ENCODE data around the gene PIP4P1. TPM values are rescaled to one million over a fixed set of nuclear protein-coding genes. Genes with fewer than 3 reads are reported as not detected.
A peak's percentile ranks its signal among the peaks of the same experiment; 100 is the strongest.

PIP4P1 gene
- total and polyA plus RNA-seq, 4 donors = 22.2 to 46.7 (median 31.5) TPM

DNA sequence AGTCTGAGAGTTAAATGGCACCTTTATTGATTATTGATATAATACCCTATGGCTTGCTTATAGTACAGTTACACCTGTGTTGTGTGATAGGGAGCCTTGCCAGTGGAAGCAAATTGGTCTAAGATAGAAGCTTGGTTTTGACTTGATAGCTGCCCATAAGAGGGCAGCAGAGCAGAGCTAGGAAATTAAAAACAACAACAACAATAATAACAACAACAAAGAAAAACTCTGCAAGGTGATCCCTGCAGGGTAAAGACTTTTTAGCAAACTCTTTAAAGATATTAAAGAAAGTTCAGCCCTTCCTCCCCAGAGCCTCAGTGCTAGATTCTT lies 26.1 kb upstream of the PIP4P1 start:
- H3K36me3 ChIP-seq (ENCODE audit: control insufficient read depth in 4 of 4, insufficient read depth in 4 of 4, low read length in 4 of 4) = no peaks in the 10 kb centered on the region
- H3K9ac ChIP-seq (ENCODE audit: insufficient read depth in 1 of 2, low read length in 2 of 2) = no peak overlapping the region
- H3K27ac ChIP-seq (ENCODE audit: low read depth in 1 of 2, low read length in 1 of 2) = no peak overlapping the region
- ATAC-seq (ENCODE audit: insufficient read depth, low FRiP score) (no peak), DNase-seq (no peak)
- H3K4me1 ChIP-seq (ENCODE audit: control insufficient read depth in 5 of 5, insufficient read depth in 5 of 5, low read length in 5 of 5) = peaks cover 0 to 6% (median 0%) of the 10 kb centered on the region in 5 donors
- TF ChIP-seq, protein P1, sequence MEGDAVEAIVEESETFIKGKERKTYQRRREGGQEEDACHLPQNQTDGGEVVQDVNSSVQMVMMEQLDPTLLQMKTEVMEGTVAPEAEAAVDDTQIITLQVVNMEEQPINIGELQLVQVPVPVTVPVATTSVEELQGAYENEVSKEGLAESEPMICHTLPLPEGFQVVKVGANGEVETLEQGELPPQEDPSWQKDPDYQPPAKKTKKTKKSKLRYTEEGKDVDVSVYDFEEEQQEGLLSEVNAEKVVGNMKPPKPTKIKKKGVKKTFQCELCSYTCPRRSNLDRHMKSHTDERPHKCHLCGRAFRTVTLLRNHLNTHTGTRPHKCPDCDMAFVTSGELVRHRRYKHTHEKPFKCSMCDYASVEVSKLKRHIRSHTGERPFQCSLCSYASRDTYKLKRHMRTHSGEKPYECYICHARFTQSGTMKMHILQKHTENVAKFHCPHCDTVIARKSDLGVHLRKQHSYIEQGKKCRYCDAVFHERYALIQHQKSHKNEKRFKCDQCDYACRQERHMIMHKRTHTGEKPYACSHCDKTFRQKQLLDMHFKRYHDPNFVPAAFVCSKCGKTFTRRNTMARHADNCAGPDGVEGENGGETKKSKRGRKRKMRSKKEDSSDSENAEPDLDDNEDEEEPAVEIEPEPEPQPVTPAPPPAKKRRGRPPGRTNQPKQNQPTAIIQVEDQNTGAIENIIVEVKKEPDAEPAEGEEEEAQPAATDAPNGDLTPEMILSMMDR (IDR thresholded peaks at IDR 0.05; ENCODE audit: control extremely low read depth, extremely low read depth) = no peak
- H3K27me3 ChIP-seq (ENCODE audit: control insufficient read depth in 3 of 3, insufficient read depth in 3 of 3, low read length in 2 of 3) = no peaks in the 10 kb centered on the region
- no peaks in the 10 kb centered on the region for H3K9me3 ChIP-seq (ENCODE audit: control insufficient read depth in 4 of 4, insufficient read depth in 3 of 4, low read length in 3 of 4)
- no peak overlapping the region for H3K4me3 ChIP-seq

DNA sequence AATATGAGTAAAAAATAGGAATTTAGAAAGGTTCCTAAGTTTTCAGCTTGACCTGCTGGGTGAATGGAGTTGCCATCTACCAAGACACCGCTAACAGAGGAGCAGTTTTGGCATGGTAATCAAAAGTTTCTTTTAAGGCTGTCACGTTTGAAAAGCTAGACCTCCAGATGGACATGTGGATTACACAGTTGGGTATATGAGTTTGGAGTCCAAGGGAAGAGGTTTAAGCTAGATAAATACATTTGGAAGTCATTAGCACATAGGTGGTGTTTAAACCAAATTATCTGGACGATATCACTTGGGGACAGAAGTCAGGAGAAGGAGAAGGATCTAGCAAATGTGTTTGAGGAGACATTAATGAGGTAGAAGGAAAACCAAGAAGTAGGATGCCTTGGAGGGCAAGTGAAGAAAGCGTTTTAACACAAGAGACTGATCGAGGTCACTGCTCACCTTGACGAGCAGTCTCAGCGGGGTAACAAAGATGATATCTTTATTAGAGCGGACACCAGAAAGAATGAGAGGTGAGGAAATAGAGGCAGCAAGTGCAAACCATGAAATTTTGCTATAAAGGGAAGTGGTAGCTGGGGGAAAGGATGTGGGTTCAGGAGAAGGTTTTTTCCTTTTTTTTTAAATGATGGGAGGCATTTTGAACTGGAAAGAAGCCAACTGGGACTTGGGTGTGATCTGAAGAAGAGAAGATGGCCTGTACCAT lies 25.6 kb upstream of the PIP4P1 start:
- H3K9ac ChIP-seq (ENCODE audit: insufficient read depth in 1 of 2, low read length in 2 of 2) = no peak overlapping the region
- peaks cover 0 to 6% (median 0%) of the 10 kb centered on the region in 5 donors for H3K4me1 ChIP-seq (ENCODE audit: control insufficient read depth in 5 of 5, insufficient read depth in 5 of 5, low read length in 5 of 5)
- DNase-seq = no peak
- no peak overlapping the region for H3K4me3 ChIP-seq
- no peaks in the 10 kb centered on the region for H3K27me3 ChIP-seq (ENCODE audit: control insufficient read depth in 3 of 3, insufficient read depth in 3 of 3, low read length in 2 of 3)
- ATAC-seq (ENCODE audit: insufficient read depth, low FRiP score) = no peak
- H3K27ac ChIP-seq (ENCODE audit: low read depth in 1 of 2, low read length in 1 of 2) = no peak overlapping the region
- 49 to 66% methylated on average over 8 of the region's 8 CpGs for WGBS, 2 donors
- no peaks in the 10 kb centered on the region for H3K36me3 ChIP-seq (ENCODE audit: control insufficient read depth in 4 of 4, insufficient read depth in 4 of 4, low read length in 4 of 4)
- no peaks in the 10 kb centered on the region for H3K9me3 ChIP-seq (ENCODE audit: control insufficient read depth in 4 of 4, insufficient read depth in 3 of 4, low read length in 3 of 4)
- TF ChIP-seq, protein P1 (IDR thresholded peaks at IDR 0.05; ENCODE audit: control extremely low read depth, extremely low read depth) = no peak

DNA sequence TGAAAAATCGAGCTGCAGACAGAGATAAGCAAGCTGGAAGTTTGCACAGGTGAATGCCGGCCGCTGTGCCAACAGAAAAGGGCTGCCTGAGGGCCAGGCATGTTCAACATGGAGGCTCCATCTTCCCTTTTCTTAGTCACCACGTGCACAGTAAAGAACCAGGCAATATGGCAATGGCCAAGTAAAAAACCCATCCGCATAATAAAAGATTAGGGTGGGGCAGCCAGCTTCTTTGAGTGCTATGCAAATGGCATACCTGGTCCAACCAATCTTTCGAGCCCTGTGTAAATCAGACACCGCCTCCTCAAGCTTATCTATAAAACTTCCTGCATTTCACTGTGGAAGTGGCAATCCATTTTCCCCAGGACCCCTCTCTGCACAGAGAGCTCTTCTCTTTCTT lies 24.7 kb upstream of the PIP4P1 start:
- 71 to 73% methylated on average over 7 of the region's 7 CpGs for WGBS, 2 donors

More for the DNA sequence above, 24.7 kb upstream of the PIP4P1 start:
- H3K36me3 ChIP-seq (ENCODE audit: control insufficient read depth in 4 of 4, insufficient read depth in 4 of 4, low read length in 4 of 4) = no peaks in the 10 kb centered on the region
- no peak for ATAC-seq (ENCODE audit: insufficient read depth, low FRiP score)
- H3K9ac ChIP-seq (ENCODE audit: insufficient read depth in 1 of 2, low read length in 2 of 2) = no peak overlapping the region
- no peaks in the 10 kb centered on the region for H3K27me3 ChIP-seq (ENCODE audit: control insufficient read depth in 3 of 3, insufficient read depth in 3 of 3, low read length in 2 of 3)
- H3K4me1 ChIP-seq (ENCODE audit: control insufficient read depth in 5 of 5, insufficient read depth in 5 of 5, low read length in 5 of 5) = peaks cover 0 to 6% (median 0%) of the 10 kb centered on the region in 5 donors
- TF ChIP-seq, protein P1 (IDR thresholded peaks at IDR 0.05; ENCODE audit: control extremely low read depth, extremely low read depth) = no peak
- H3K27ac ChIP-seq (ENCODE audit: low read depth in 1 of 2, low read length in 1 of 2) = no peak overlapping the region
- H3K4me3 ChIP-seq = no peak overlapping the region
- H3K9me3 ChIP-seq (ENCODE audit: control insufficient read depth in 4 of 4, insufficient read depth in 3 of 4, low read length in 3 of 4) = no peaks in the 10 kb centered on the region
- DNase-seq = peak in 1 of 3 donors; percentile 13
